Middle frontal gyrus (tissue), 1 donor: ENCODE data around the gene CD177.
"Not testable (repeated sequence)": the region's sequence is repeated elsewhere in the genome, so short reads cannot be mapped to it uniquely, and the experiment has no call there.

Source experiments
- DNase-seq: peaks from one replicate; pipeline ENCODE4 v3.0.0-alpha.2; 2015; ENCODE audit warnings: low spot score; ENCODE audit errors: extremely low spot score

CD177 gene

DNA sequence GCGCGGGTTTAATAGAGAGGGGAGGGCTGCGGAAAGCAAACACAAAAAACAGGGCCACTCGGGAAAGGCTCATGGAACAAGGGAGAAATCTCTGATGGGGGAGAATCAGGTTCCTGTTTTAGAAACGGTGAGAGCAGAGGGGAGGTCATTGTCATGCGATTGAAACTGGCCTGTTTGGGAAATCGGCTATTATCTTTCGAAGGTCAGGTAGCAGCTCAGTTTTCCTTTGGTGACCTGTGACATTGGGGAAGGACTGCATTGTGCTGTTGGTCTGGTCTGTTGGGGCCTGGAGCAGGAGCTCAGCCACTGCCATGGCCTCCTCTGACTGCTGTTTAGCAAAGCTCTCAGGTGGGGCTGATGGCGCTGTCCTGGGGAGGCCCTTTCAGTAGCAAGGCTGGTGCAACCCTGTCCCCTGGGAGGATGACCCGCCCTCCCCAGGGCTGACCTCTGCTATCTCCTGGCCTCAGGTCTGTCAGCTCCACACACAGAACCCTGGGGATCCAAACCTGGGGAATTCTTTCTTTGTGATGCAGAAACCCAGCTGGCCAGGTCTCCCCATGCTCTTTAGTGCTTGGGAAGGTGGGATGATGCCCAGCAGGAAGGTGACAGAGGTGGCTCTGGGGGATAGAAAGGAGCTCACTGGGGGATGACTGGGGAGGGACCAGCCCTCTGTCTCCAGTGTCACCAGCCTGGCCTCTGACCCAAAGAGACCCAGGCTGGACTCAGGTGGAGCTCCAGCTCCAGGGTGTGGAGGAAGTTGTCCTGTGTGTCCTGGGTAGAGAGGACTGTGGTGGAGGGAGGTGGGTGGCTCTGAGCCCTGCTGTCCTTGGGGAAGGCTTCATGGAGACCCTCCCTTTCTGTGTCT, 21.2 kb upstream of the CD177 start:
- DNase-seq, result no peak

DNA sequence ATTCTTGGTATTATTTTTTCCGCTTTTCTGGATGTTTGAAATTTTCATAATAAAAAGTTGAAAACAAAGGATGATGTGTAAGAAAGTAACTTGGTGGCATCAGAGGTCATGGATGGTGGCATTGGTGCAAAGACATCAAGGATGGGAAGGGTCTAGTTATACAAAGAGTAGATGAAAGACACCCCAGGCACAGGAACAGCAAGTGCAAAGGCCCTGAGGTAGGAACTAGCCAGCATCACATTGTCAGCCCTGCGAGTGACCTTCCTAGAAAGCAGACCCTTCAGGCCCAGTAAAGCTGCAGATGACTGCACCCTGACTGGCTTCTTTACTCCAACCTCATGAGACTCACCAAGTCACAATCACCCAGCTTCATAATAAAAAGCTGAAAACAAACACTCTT, 17.0 kb upstream of the CD177 start:
- DNase-seq, result not testable (repeated sequence)

DNA sequence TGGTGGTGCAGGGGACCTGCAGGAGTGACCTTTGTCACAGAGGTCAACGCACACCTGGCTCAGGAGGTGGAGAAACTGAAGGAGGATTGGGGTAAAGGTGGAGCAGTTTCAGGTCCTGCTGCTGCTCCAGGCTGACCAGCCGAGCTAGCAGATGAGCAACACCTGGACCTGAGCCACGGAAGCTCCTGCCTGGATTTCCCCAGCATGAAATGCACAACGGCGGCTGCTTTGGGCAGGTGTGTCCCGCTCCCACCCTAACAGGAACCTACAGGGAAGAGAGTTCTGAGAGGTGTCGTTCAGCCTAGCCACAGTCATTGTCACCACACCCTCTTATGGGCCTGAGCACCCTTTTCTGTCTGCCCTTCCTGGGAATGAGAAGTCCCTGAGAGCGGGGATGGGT, 15.7 kb upstream of the CD177 start:
- no peak for DNase-seq

DNA sequence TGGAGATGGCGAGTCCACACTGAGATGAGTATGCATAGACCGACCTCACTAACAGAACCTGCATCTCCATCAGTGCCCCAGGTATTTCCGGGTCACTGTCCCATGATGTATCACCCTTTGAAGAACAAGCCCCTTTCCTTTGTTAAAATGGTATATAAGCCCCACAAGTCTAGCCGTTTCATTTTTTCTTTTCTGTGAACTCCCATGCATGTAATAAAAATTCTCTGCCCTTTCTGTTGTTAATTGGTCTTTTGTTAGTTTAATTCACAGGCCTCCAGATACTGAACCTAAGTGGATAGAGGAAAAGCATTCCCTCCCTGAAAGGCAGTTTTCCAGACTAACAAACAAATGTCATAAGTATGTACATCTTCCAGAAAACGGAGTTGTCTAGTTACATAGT, 15.0 kb upstream of the CD177 start:
- no peak for DNase-seq

DNA sequence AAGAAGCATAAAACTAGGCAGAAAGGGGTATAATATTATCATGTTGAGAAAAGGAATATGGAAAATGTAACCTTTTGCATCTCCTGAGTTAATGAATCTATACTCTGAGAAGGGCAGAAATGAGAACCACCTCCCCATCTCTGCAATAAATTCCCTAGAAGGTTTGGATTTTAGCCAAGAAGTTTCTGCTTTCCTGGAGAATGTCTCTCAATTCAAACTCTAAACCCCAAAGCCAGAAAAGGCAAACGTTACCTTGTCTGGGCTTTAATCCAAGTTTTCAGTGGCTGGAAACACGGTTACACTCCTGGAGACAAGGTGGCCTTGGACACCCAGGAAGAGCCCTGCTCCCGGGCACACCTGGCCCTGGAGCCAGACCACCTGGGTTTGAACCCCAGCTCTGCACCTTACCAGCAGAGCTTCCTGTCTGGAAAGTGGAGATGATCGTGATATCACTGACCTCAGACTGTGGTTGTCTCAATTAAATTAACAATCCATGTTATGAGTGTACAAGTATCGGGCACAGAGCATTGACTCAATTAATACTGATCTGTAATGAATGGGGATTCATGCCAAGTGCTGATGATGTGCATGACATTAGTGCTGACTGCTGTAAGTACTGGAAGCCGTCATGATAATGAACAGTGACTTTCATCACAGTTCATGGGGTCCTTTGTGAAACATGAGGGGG, 14.1 kb upstream of the CD177 start:
- DNase-seq, result not testable (repeated sequence)

DNA sequence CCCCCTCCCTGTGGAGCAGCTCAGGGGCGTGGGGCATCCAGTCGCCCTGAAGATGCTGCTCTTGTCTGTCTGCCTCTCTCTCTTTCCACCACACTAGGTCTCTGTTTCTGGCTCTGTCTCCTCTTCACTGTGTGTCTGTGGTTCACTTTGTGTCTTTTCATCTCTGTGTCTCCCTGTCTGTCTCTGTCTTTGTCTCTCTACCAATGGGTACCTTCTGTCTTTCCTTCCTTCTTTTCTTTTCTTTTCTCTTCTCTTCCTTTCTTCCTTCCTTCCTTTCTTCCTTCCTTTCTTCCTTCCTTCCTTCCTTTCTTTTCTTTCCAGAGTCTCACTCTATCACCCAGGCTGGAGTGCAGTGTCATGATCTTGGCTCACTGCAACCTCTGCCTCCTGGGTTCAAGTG, 13.4 kb upstream of the CD177 start:
- DNase-seq, result not testable (repeated sequence)

DNA sequence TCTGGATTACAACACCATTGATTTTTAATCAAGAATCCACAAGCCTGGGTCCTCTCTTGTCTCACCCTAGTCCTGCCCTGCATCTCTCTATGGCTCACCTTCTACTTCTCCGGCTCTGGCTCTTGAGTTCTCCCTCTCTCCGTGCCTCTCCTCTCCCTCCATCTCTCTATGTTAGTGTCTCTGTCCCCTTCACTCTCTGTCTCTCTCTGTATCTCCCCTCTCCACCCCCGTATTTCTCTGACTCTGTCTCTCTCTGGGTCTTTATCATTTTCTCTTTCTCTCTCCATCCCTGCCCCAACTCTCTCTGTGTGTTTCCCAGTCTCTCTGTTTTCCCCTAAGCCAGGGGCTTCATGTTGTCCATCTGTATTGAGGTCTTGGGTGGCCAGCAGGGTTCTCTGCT, 12.4 kb upstream of the CD177 start:
- DNase-seq, result not testable (repeated sequence)

DNA sequence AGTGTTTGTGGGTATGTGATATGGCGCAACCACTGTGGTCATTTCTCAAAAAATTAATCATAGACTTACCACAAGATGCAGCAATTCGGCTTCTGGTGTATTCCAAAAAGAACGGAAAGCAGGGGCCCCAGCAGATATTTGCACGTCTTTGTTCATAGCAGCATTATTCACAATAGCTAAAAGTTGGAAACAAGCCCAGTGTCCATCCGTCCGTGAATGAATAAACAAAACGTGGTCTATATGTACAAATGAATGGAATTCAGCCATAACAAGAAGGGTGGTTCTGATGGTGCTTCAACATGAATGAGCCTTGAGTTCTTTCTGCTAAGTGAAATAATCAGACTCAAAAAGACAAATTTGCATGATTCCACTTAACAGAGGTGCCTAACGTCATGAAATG, 11.4 kb upstream of the CD177 start:
- DNase-seq, result not testable (repeated sequence)

DNA sequence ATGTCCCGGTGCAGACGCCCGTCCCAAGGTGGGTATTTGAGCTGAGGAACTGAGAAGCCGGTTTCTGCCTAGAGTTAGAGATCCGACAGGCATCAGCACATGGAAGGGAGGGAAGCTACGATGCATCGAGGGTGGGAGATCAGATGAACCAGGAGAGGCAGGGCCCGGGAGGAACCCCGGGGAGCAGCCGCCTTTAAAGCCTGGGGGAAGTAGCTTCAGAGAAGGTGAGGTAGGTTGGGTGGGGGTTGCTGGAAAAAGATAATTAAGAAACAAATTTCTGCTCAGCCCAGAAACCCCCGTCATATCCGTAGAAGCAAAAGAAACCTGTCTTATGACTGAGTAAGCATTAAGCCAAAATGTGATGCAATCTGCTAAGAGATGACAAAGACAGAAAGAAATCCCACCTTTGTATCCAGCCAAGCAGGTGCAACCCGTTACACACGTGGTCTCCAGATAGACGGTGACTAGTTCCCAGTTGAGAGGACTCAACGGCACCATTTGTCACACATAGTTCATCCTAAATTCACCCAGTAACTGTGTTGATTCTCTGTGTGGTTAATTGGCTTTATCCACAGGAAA, 9.1 kb upstream of the CD177 start:
- DNase-seq, result not testable (repeated sequence)

DNA sequence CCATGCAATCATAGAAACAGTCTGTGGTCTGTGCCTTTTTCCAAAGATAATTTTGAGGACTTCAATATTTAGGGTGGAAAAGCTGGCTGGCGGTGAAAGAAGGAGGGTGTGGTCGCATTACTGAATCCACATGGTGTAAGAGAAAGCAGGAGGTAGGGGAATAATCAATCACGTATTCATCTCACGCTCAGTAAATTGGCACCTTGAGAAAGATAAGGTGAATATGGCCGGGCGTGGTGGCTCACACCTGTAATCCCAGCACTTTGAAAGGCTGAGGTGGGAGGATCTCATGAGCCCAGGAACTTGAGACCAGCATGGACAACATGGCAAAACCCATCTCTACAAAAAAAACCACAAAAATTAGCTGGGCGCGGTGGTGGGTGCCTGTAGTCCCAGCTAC, 3.7 kb upstream of the CD177 start:
- DNase-seq, result not testable (repeated sequence)

DNA sequence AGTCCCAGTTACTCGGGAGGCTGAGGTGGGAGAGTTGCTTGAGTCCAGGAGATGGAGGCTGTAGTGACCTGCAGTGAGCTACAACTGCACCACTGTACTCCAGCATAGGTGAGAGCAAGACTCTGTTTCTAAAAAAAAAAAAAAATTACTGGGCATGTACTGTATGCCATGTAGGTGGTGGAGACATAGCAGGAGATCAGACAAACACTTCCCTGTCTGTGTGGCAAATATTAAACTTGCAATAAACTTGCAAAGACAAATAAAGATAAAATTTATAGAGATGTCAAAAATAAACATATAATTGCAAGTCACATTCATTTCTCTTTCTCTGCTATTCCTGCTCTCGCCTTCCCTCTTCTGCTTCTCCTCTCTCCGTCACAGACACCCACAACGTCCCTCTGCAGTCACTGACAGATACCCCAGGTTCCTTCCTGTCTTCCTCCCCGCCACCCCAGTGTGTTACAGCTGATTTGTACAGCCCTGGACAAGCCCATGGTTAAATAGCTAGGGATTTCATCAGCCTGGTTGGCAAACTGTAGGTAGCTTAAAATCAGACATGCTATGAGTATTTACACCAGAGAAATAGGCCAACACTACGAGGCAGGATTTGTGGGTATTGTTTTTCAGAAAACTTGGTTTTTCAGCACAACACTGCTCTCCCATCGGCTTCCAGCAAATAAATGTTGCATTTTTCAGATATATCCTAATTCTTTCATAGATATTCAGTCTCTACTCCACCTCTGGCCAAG, 1.3 kb upstream of the CD177 start:
- DNase-seq, result no peak

DNA sequence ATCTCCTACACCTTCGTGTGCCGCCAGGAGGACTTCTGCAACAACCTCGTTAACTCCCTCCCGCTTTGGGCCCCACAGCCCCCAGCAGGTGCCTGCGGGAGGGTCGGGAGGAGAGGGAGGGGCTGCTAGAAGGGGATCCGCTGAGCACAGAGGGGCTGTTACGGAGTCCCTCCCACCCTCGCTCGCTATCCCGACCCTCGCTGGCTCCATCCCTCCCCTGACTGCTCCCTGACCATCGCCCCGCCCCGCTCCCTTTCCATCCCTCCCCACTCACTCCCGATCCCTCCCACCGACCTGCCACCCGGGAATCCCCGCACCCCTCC, 780 bp downstream of the CD177 start:
- DNase-seq, result no peak

DNA sequence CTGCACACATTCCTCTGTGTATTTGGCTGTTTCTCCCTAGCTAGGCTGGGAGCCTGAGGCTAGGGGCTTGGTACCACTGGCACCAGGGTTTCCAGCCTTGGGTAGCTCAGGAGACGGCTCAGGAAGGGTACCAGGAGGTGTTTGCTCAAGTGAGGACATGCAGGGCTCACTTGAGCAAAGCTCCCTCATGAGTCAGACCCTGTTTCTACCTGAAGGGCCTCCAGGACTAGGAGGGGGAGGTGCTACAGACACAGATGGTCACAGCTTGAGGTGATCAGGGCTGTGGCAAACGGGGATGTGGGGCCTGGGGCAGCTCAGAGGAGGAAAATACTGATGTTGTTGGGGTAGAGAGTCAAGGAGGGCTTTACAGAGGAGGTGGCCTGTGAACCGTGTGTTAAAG, 3.3 kb downstream of the CD177 start:
- not testable (repeated sequence) for DNase-seq

DNA sequence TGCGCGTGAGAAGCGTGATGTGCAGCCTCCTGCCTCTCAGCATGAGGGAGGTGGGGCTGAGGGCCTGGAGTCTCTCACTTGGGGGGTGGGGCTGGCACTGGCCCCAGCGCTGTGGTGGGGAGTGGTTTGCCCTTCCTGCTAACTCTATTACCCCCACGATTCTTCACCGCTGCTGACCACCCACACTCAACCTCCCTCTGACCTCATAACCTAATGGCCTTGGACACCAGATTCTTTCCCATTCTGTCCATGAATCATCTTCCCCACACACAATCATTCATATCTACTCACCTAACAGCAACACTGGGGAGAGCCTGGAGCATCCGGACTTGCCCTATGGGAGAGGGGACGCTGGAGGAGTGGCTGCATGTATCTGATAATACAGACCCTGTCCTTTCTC, 8.7 kb downstream of the CD177 start:
- no peak for DNase-seq

DNA sequence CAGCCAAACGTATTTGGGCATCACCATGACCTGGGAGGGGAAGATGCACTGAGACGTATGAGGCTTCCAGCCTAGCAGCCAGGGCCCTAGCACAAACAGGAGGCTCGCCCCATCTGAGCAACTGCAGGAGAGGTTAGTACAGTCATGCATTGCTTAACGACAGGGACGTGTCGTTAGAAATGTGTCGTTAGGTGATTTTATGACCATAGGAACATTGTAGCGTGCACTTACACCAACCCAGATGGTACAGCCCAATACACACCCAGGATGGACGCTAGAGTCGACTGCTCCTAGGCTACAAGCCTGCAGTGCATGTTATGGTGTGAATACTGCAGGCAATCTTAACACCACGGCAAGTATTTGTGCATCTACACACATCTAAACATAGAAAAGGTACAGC, 9.3 kb downstream of the CD177 start:
- no peak for DNase-seq

DNA sequence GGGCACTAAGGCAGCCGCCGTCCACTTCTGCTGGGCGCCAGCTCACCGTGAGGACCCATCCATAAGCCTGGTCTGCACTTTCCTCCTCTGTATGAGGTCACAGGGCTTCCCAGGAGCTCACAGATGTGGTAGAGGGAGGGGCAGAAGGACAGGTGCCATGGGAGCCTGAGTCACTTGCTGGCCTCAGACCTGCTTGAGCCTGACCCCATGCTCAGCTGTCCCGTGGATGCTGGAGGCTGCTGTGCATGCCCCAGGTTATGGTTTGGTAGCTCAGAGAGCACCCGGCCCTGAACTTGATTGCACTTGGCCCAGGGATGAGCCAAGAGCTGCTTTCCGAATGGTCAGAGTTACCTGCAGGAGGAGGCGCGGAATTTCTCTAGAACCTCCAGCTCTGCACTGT, 12.2 kb downstream of the CD177 start:
- not testable (repeated sequence) for DNase-seq

DNA sequence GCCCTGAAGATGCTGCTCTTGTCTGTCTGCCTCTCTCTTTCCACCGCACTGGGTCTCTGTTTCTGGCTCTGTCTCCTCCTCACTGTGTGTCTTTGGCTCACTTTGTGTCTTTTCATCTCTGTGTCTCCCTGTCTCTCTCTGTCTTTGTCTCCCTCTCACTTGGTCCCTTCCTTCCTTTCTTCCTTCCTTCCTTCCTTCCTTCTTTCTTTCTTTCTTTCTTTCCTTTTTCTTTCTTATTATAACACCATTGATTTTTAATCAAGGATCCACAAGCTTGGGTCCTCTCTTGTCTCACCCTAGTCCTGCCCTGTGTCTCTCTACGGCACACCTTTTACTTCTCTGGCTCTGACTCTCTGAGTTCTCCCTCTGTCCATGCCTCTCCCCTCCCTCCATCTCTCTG, 14.3 kb downstream of the CD177 start:
- no peak for DNase-seq

DNA sequence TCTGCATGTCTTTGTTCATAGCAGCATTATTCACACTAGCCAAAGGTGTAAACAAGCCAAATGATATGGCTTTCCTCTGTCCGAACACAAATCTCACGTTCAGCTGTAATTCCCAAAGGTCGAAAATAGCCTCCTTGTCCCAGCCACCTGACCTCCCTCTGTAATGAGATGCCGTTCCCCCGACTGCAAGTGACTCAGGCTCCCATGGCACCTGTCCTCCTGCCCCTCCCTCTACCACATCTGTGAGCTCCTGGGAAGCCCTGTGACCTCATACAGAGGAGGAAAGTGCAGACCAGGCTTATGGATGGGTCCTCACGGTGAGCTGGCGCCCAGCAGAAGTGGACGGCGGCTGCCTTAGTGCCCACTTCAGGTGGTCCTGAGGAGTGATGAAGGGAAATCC, 15.4 kb downstream of the CD177 start:
- DNase-seq, result not testable (repeated sequence)

DNA sequence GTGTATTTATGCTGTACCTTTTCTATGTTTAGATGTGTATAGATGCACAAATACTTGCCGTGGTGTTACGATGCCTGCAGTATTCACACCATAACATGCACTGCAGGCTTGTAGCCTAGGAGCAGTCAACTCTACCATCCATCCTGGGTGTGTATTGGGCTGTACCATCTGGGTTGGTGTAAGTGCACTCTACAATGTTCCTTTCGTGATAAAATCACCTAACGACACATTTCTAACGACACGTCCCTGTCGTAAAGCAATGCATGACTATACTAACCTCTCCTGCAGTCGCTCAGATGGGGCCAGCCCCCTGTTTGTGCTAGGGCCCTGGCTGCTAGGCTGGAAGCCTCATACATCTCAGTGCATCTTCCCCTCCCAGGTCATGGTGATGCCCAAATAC, 18.4 kb downstream of the CD177 start:
- DNase-seq, result no peak

DNA sequence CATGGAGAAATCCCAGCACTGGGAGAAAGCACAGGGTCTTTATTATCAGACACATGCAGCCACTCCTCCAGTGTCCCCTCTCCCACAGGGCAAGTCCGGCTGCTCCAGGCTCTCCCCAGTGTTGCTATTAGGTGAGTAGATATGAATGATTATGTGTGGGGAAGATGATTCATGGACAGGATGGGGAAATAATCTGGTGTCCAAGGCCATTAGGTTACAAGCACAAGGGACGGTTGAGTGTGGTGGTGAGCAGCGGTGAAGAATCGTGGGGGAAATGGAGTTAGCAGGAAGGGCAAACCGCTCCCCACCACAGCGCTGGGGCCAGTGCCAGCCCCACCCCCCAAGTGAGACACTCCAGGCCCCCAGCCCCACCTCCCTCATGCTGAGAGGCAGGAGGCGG, 19.0 kb downstream of the CD177 start:
- no peak for DNase-seq

DNA sequence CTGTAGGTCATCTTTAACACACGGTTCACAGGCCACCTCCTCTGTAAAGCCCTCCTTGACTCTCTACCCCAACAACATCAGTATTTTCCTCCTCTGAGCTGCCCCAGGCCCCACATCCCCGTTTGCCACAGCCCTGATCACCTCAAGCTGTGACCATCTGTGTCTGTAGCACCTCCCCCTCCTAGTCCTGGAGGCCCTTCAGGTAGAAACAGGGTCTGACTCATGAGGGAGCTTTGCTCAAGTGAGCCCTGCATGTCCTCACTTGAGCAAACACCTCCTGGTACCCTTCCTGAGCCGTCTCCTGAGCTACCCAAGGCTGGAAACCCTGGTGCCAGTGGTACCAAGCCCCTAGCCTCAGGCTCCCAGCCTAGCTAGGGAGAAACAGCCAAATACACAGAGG, 24.1 kb downstream of the CD177 start:
- not testable (repeated sequence) for DNase-seq

DNA sequence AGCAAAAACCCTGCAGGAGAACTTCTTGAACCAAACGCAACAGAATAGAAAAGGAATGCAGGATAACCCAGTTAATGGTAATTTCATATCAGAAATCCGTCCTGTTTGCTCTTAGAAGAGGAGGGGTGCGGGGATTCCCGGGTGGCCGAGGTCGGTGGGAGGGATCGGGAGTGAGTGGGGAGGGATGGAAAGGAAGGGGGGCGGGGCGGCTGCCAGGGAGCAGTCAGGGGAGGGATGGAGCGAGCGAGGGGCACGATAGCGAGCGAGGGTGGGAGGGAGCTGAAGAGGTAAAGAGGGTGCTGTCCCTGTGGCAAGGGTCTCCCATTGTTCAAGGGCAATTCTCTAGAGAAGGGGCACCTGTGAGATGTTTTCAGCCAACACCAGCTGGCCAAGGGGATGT, 26.5 kb downstream of the CD177 start:
- no peak for DNase-seq
